GM19324 (cell line): ENCODE measurements around the gene PTPRG.
"Not testable (repeated sequence)": the region's sequence is repeated elsewhere in the genome, so short reads cannot be mapped to it uniquely, and the experiment has no call there.

ENCODE experiments used
- ATAC-seq: cut with Tn5 transposase; IDR thresholded peaks from one replicate; pipeline ENCODE4 v1.9.1; 2021; ENCODE audit warnings: mild to moderate bottlenecking, moderate library complexity; ENCODE audit not compliant: unreplicated experiment, low FRiP score

The PTPRG gene

GRCh38 chr3:61679026-61679425 lies 117.7 kb downstream of the PTPRG start:
- ATAC-seq: no peak

- no peak for ATAC-seq
Observed at GRCh38 chr3:61680617-61681016, 119.2 kb downstream of the PTPRG start.

- no peak for ATAC-seq
Observed at GRCh38 chr3:61681636-61682035, 120.3 kb downstream of the PTPRG start.

GRCh38 chr3:61682671-61683548 lies 121.5 kb downstream of the PTPRG start:
- ATAC-seq: no peak

- no peak for ATAC-seq
Observed at GRCh38 chr3:61683549-61684236, 122.3 kb downstream of the PTPRG start.

- ATAC-seq: no peak
Observed at GRCh38 chr3:61684386-61684785, 123.0 kb downstream of the PTPRG start.

GRCh38 chr3:61685755-61686154 lies 124.4 kb downstream of the PTPRG start:
- no peak for ATAC-seq

- no peak for ATAC-seq
Observed at GRCh38 chr3:61686228-61686648, 124.9 kb downstream of the PTPRG start.

GRCh38 chr3:61687206-61687605 lies 125.8 kb downstream of the PTPRG start:
- ATAC-seq: no peak

GRCh38 chr3:61687663-61688306 lies 126.4 kb downstream of the PTPRG start:
- ATAC-seq: no peak

GRCh38 chr3:61688307-61688984 lies 127.1 kb downstream of the PTPRG start:
- no peak for ATAC-seq

GRCh38 chr3:61690016-61690415 lies 128.6 kb downstream of the PTPRG start:
- ATAC-seq: no peak

GRCh38 chr3:61691466-61691865 lies 130.1 kb downstream of the PTPRG start:
- no peak for ATAC-seq

- no peak for ATAC-seq
Observed at GRCh38 chr3:61697301-61697700, 135.9 kb downstream of the PTPRG start.

- ATAC-seq: not testable (repeated sequence)
Observed at GRCh38 chr3:61698278-61699072, 137.1 kb downstream of the PTPRG start.

GRCh38 chr3:61699622-61700021 lies 138.3 kb downstream of the PTPRG start:
- ATAC-seq: no peak

- ATAC-seq: no peak
Observed at GRCh38 chr3:61701011-61701410, 139.6 kb downstream of the PTPRG start.

- no peak for ATAC-seq
Observed at GRCh38 chr3:61702453-61702852, 141.1 kb downstream of the PTPRG start.

- no peak for ATAC-seq
Observed at GRCh38 chr3:61704807-61705206, 143.4 kb downstream of the PTPRG start.

GRCh38 chr3:61707492-61707891 lies 146.1 kb downstream of the PTPRG start:
- ATAC-seq: no peak
